Neuron (in vitro differentiated cells): ENCODE measurements around the gene SRSF10.
"Not testable (repeated sequence)": the region's sequence is repeated elsewhere in the genome, so short reads cannot be mapped to it uniquely, and the experiment has no call there.

Experiments used
- H2AFZ ChIP-seq: one replicate; pipeline ENCODE4 v1.6.1; 2013; ENCODE audit warnings: low read depth, mild to moderate bottlenecking, inconsistent platforms, low read length, moderate library complexity
- H3K27me3 ChIP-seq: one replicate; pipeline ENCODE4 v1.6.1; 2013; ENCODE audit warnings: low read length; ENCODE audit not compliant: insufficient read depth
- H3K36me3 ChIP-seq: one replicate; pipeline ENCODE4 v1.6.1; 2013; ENCODE audit warnings: low read length; ENCODE audit not compliant: insufficient read depth
- H3K4me1 ChIP-seq: one replicate; pipeline ENCODE4 v1.6.1; 2013; ENCODE audit warnings: low read length; ENCODE audit not compliant: insufficient read depth
- H3K4me3 ChIP-seq: 2 replicates; pipeline ENCODE4 v1.5.1; 2013; ENCODE audit warnings: mild to moderate bottlenecking, low read length, moderate library complexity
- H3K9me3 ChIP-seq: one replicate; pipeline ENCODE4 v1.6.1; 2013; ENCODE audit warnings: low read length

Gene SRSF10

DNA sequence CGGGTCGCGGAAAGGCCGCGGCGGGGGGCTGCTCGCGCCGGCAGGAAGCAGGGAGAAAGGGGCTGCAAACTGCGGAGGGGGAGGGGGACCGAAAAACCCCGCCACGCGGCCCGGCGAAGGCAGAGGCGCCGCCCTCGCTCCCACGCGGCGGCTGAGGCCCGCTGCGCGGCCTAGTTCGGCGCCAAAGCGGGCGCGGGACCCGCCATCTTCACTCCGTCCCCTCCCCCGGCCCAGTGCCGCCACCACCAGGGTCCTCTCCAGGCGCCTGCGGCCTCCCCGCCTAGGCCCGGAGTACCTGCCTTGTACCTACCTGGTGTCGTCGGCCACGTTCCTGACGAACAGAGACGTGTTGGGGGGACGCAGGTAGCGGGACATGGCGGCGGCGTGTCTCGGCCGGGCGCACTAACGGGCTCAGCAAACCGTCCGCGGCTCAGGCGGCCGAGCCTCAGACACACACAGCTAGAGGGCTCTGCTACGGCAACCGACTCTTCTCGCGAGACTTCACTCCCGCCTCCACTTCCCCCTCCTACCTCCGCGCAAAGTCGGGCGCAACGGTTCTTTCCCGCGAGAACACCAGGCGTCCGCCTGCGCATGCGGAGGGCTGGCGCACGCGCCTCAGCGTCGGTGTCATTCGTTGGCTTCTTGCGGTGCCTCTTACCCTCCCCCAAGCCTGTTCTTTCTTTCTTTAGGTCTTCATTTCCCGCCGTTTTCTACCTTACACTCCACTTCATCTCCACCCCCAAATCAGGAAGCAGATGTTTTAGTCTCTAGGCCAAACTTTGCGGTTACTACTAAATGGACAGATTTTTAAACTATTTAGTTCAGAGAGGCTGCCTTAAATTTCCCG lies at the start of gene SRSF10:
TSS of gene SRSF10 (minus strand) at position 447 of the 847 bp plus-strand sequence. CDS start at position 375, 72 bp downstream.
- Histone ChIP-seq H3K4me3 (peak within 1 kb of the TSS; percentile 92), H3K9me3 (no peaks in the 10 kb centered on the region), H3K4me1 (peaks cover 37% of the 10 kb centered on the region), H2AFZ (peak within 1 kb of the TSS; percentile 60), H3K36me3 (peaks cover 31% of the 10 kb centered on the region), H3K27me3 (no peaks in the 10 kb centered on the region)

DNA sequence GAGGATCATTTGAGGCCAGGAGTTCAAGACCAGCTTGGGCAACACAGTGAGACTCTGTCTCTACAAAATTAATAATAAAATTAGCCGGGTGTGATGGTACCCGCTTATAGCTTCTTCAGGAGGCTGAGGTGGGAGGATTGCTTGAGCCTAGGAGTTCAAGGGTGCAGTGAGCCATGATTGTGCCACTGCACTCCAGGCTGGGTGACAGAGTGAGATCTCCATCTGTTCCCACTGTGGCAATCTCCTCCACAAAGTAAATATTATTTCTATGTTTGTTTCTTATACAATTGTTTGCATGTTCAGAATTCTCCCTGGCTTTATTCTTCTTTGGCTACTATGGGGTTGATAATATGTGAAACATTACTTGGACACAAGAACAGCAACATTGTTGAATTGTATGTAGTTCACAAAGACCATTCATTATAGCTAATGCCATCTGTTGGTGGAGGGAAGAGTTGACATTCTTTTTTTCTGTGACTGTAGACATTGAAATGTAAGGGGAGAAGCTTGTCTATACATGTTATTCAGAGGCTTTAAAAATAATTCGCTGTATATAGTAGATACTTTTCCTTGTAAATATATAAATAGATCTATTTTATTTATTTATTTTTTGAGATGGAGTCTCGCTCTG lies 47.8 kb upstream of the SRSF10 start:
- H3K4me3 ChIP-seq, result no peak overlapping the region
- H2AFZ ChIP-seq, result no peak overlapping the region

DNA sequence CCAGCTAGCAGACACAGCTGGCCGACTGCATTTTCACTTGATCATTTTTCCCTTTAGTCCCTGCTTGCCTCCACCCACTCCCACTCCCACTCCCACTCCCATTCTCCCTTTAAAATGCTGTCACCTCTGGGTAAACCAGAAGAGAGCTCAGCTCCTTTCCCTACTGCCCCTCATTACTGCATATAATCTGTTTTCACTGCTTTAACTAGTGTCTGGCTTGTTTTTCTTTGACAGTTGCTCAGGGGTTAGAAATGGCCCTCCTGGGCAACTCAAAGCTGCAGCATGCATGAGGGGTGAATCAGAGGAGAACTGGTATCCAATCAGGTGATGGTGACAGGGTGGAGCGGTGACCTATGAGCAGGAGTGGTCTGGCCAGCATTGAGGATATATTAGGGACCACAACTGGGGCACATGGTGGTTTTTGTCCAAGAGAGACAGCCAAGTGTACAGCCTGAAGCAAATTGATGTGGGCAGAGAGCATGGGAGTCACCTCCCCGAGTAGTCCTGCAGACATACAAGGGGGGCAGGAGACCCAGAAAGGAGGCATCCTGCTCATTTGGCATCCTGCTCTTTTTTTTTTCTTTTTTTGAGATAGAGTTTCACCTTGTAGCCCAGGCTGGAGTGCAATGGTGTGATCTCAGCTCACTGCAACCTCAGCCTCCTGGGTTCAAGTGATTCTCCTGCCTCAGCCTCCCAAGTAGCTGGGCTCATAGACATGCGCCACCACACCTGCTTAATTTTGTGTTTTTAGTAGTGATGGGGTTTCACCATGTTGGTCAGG lies 42.6 kb upstream of the SRSF10 start:
- Histone ChIP-seq H3K4me3 (no peak overlapping the region), H3K4me1 (peaks cover 9% of the 10 kb centered on the region), H3K27me3 (no peaks in the 10 kb centered on the region), H3K9me3 (no peaks in the 10 kb centered on the region), H2AFZ (peak overlapping the region; percentile 52), H3K36me3 (no peaks in the 10 kb centered on the region)

More for the DNA sequence above, 47.8 kb upstream of the SRSF10 start:
- H3K4me1 ChIP-seq, result no peaks in the 10 kb centered on the region
- H3K9me3 ChIP-seq, result no peaks in the 10 kb centered on the region
- H3K36me3 ChIP-seq, result no peaks in the 10 kb centered on the region
- H3K27me3 ChIP-seq, result no peaks in the 10 kb centered on the region

DNA sequence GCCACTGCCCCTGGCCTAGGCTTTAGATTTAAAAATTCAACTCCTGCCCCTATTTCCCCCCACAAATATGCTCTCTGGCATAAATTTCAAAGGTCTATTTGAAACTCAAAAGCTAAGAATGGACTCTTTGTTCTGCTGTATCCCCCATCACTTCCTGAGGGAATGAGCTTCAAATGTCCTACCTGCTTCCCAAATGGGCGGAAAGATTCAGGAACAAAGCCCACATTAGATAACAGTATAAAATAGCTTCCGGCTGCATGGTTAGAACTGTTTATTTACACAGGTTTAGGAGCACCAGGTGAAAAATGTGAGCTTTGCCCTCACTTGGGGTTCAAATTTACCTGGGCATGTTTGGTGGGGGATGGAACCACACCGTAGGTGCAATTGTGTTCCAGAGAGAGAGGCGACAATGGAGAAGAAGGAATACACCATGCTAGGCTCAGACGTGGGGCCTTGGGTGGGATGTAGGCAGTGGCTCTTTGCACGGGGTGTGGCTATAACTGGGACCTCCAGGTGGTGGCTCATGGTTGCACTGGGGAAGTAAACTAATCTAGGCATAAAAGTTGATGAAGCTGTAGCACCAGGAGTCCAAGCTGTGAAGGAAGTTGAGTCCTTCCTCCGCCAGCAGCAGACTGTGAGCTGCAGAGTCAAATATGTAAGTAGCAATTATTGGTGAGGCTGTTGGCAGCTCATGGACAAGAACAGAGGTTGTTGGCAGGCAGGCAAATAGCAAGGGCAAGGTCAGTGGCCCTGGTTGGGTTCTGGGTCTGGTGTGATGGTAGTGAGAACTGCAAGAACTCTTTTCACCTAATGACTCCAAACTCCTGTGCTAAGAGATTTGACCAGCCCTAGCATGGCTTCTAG lies 41.5 kb upstream of the SRSF10 start:
- Histone ChIP-seq H3K36me3 (no peaks in the 10 kb centered on the region), H3K4me3 (no peak overlapping the region), H3K9me3 (no peaks in the 10 kb centered on the region), H3K27me3 (no peaks in the 10 kb centered on the region), H2AFZ (no peak overlapping the region), H3K4me1 (peaks cover 9% of the 10 kb centered on the region)

DNA sequence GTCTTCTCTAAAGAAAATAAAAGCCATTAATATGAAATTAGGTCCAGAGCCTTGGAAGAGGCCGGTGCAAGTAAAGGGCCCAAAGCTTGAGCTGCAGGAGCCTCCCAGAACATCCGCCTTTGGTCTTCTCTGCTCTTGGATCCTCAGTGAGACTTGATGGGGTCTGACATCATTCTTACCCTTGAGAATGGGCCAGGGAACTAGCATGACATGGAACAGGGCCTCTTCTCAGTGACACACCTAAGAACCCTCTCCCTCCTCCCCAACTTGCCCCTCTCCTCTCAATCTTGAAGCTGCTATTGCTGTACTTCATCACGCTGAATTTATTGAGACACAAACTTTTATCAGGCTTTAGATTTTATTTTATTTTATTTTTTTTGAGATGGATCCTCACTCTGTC lies 40.3 kb upstream of the SRSF10 start:
- H3K36me3 ChIP-seq, result no peaks in the 10 kb centered on the region
- H3K4me1 ChIP-seq, result peaks cover 9% of the 10 kb centered on the region
- H3K4me3 ChIP-seq, result no peak overlapping the region
- H3K27me3 ChIP-seq, result no peaks in the 10 kb centered on the region
- H3K9me3 ChIP-seq, result no peaks in the 10 kb centered on the region
- H2AFZ ChIP-seq, result no peak overlapping the region

DNA sequence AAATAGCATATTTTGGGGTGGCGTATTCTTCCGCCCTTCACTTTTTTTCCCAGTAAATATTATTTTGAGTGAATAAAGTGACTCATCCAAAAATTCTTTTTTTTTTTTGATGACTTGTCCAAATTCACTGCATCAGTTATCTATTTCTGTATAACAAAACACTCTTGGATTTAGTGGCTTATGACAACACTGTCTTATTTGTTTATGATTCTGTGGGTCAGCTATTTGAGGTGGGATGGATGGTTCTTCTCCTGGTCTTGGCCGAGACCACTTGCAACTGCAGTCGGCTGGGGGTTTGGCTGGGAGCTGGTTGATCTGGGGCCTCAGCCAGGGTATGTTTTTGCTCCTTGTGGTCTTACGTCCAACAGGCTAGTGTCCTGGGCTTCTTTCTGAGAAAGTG lies 39.9 kb upstream of the SRSF10 start:
- H3K9me3 ChIP-seq, result no peaks in the 10 kb centered on the region
- no peak overlapping the region for H3K4me3 ChIP-seq
- H3K27me3 ChIP-seq, result no peaks in the 10 kb centered on the region
- peaks cover 9% of the 10 kb centered on the region for H3K4me1 ChIP-seq
- H3K36me3 ChIP-seq, result no peaks in the 10 kb centered on the region
- no peak overlapping the region for H2AFZ ChIP-seq

DNA sequence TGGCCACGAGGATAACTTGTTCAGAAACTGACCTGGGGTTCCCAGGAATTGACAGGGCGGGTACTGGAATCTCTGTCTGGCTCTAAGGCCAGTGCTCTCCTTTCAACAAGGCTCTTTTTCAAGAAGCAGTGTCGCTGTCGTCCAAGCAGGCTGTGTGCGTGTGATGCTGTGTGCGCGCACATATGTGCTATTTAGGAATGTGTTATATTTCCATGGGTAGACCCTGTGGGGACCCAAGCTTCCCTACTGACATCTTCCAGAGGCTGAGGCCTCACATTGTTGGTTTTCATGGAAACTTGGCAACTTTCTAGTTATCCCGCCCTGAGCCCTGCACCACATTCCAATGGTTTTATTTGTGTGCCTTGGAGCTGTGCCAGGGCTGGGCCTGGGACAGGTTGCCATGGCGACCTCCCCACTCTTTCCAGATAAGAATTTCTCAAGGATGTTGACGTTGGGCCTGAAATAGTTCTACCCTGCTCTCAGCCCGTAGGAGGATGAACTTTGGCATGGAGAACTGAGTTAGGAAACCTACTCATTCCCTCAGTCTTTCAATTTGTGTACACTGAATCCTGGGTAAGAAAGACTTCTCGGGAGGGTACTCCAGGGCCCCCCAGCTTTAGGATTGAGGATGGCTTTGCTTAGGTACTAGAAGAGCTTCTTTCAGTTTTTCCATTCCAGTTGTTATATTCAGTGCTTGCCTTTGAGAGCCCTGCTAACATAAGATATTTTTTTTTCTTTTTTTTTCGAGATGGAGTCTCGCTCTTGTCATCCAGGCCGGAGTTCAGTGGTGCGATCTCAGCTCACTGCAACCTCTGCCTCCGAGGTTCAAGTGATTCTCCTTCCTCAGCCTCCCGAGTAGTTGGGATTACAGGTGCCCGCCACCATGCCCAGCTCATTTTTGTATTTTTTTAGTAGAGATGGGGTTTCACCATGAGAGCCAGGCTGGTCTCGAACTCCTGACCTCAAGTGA lies 38.8 kb upstream of the SRSF10 start:
- no peaks in the 10 kb centered on the region for H3K36me3 ChIP-seq
- H2AFZ ChIP-seq, result no peak overlapping the region
- H3K27me3 ChIP-seq, result peaks cover 3% of the 10 kb centered on the region
- peaks cover 9% of the 10 kb centered on the region for H3K4me1 ChIP-seq
- no peaks in the 10 kb centered on the region for H3K9me3 ChIP-seq
- H3K4me3 ChIP-seq, result no peak overlapping the region

DNA sequence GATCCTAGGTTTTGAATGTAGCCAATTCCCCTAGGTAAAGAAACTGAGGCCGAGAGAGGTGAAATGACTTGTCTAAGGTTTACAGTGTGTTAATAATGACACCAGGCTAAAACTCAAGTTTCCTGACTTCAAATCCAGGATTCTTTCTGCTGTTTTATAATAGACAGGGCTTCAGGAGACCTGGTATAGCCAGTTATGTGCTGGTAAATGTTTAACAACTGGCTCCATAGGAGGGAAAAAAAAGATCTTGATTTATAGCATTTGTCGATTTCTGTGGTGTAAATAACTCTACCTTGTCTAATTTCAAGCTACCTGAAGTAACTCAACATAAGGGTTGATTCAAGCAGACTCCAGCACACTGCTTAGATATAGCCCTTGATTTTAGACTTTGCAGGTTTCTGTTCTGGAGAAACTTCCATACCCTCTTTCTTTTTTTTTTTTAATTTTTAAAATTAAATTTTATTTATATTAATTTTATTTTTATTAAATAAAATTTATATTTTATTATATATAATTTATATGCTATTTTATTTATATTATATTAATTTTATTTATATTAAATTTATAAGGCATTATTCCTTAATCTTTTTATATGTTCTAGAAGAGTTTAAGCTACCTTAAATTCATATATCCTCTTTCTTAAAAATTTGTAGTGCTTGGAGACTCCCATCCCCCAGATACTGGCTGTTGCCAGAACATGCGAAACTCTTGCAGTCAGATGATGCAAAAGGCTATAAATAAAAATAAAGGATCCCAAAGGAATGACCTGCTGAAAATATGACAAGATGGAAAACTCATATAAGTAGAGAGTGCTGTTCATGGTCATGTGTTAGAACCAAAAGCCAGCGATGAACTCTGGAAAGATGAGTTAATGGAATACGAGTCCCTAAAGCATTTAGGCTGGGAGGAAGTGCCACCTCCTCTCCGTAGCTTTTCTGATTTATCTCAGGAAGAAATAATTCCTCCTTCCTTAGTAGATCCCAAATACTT lies 35.4 kb upstream of the SRSF10 start:
- Histone ChIP-seq H3K4me1 (peaks cover 9% of the 10 kb centered on the region), H3K36me3 (no peaks in the 10 kb centered on the region), H3K9me3 (no peaks in the 10 kb centered on the region), H3K27me3 (peaks cover 3% of the 10 kb centered on the region), H3K4me3 (no peak overlapping the region), H2AFZ (no peak overlapping the region)

DNA sequence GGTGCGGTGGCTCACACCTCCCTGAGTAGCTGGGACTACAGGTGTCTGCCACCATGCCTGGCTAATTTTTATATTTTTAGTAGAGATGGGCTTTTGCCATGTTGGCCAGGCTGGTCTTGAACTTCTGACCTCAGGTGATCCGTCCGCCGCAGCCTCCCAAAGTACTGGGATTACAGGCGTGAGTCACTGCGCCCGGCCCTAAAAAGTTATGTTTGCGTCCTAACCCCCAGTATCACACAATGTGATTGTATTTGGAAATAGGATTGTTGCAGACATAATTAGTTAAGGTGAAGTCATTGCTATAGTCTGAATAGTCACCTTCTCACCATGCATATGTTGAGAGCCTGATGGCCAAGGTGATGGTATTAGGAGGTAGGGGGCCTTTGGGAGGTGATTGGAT lies 32.8 kb upstream of the SRSF10 start:
- not testable (repeated sequence) for H3K9me3 ChIP-seq, H3K27me3 ChIP-seq, H3K4me1 ChIP-seq, H3K4me3 ChIP-seq, H2AFZ ChIP-seq, H3K36me3 ChIP-seq

DNA sequence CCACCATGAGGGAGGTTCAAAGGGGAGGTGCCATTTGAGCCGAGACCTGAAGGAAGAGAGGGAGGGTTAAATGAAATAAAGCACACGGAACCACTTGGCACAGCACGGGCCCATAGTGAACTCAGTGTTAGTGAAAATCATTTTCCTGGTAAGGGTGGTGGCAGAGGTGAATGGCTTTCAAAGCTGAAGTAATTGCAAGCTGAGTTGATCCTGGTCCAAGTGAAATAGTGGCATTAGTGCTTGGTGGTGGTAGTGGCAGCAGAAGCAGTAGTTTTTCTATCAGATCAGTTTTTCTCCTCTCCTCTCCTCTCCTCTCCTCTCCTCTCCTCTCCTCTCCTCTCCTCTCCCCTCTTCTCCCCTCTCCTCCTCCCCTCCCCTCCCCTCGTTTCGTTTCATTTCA lies 30.5 kb upstream of the SRSF10 start:
- Histone ChIP-seq H3K36me3 (no peaks in the 10 kb centered on the region), H3K4me3 (no peak overlapping the region), H3K4me1 (peaks cover 5% of the 10 kb centered on the region), H3K27me3 (peaks cover 7% of the 10 kb centered on the region), H3K9me3 (no peaks in the 10 kb centered on the region), H2AFZ (no peak overlapping the region)

DNA sequence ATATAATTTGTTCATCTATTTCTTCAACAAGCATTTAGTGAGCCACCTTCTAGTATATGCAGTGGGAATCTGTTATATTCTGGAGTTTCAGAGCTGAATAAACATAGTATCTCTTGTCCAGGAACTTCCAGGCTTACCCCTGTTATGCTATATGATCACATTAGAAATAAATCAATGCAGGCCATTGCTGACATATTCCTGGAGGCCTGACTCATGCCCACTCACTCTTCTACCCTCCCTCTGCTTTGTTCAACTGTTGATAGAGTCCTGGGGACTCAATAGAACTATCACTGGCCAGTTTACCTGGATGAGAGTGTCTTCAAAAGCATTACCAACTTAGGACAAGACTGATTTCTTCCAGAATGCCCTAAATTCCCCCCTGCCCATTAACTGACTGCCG lies 29.3 kb upstream of the SRSF10 start:
- Histone ChIP-seq H2AFZ (no peak overlapping the region), H3K4me3 (no peak overlapping the region), H3K27me3 (peaks cover 5% of the 10 kb centered on the region), H3K4me1 (peaks cover 5% of the 10 kb centered on the region), H3K9me3 (no peaks in the 10 kb centered on the region), H3K36me3 (no peaks in the 10 kb centered on the region)
